Activated T-helper 17 cell treated with anti-CD3 and anti-CD28 coated beads, Interleukin-2, amount 50 U/mL, for 72 hours (primary cell): ENCODE measurements around the gene PTPN14. TPM values are rescaled to one million over a fixed set of nuclear protein-coding genes. Genes with fewer than 3 reads are reported as not detected.

ENCODE experiments used
- ATAC-seq: fragments of 150-1000 bp; cut with Tn5 transposase; replicated peaks from 2 replicates; pipeline ENCODE4 v1.10.0; 2021; ENCODE audit warnings: mild to moderate bottlenecking, moderate library complexity
- H3K27ac Mint-ChIP-seq: one replicate; pipeline ENCODE4 v1.8.0; 2022; ENCODE audit warnings: mixed read lengths
- H3K27me3 Mint-ChIP-seq: one replicate; pipeline ENCODE4 v1.8.0; 2022; ENCODE audit warnings: mixed read lengths
- H3K36me3 Mint-ChIP-seq: one replicate; pipeline ENCODE4 v1.8.0; 2022; ENCODE audit warnings: low read depth, mild to moderate bottlenecking, mixed read lengths
- H3K4me1 Mint-ChIP-seq: one replicate; pipeline ENCODE4 v1.8.0; 2022; ENCODE audit warnings: mixed read lengths
- H3K4me3 Mint-ChIP-seq: one replicate; pipeline ENCODE4 v1.8.0; 2022; ENCODE audit warnings: mild to moderate bottlenecking, mixed read lengths
- H3K9me3 Mint-ChIP-seq: one replicate; pipeline ENCODE4 v1.8.0; 2022; ENCODE audit warnings: mixed read lengths
- total RNA-seq, 2 donors: library from RNA; stranded (reverse); gene quantifications; one replicate each; pipeline ENCODE4 v1.2.3, GENCODE V29; 2022

PTPN14 gene
- total RNA-seq, 2 donors from 2014 or later, result 0.66 to 0.89 TPM

DNA sequence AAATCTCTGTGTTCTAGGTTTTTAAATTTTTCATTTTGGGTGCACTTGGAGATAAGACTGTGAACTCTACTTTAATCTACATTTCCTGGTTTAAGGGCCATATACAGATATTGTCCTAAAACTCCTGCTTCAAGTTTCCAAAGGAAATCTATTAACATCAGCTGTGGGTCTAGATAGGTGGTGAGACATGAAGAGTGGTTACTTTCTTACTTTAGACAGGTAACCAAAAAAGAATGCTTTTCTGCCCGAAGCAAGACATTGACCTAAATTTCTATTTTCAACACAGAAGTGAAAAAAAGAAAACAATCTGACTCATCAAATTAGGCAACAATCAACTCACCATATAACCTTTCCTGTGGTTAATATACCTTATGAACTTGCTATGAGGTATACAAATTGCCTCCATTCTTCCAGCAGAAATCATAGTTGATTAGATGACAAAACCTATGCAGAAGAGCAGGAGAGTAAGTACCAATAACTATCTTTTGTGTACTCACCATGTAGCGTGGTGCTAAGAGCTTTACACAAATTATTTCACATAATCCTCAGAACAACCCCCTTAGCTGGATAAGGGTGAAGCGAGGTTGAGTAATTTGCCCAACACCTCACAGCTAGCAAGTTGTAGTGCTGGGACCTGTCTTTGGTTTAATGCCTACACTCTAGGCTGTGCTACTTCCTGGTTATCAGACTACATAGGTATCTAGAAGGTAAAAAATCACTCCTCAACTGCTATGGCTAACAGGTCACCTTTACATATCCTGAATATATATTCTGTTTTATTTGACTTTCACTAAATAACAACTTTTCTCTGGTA, 23.4 kb upstream of the PTPN14 start:
- Mint-ChIP-seq H3K27me3 (peaks cover 2% of the 10 kb centered on the region), H3K9me3 (peaks cover 9% of the 10 kb centered on the region), H3K4me1 (no peaks in the 10 kb centered on the region), H3K36me3 (no peaks in the 10 kb centered on the region), H3K27ac (no peak overlapping the region), H3K4me3 (no peak overlapping the region)
- no peak for ATAC-seq

DNA sequence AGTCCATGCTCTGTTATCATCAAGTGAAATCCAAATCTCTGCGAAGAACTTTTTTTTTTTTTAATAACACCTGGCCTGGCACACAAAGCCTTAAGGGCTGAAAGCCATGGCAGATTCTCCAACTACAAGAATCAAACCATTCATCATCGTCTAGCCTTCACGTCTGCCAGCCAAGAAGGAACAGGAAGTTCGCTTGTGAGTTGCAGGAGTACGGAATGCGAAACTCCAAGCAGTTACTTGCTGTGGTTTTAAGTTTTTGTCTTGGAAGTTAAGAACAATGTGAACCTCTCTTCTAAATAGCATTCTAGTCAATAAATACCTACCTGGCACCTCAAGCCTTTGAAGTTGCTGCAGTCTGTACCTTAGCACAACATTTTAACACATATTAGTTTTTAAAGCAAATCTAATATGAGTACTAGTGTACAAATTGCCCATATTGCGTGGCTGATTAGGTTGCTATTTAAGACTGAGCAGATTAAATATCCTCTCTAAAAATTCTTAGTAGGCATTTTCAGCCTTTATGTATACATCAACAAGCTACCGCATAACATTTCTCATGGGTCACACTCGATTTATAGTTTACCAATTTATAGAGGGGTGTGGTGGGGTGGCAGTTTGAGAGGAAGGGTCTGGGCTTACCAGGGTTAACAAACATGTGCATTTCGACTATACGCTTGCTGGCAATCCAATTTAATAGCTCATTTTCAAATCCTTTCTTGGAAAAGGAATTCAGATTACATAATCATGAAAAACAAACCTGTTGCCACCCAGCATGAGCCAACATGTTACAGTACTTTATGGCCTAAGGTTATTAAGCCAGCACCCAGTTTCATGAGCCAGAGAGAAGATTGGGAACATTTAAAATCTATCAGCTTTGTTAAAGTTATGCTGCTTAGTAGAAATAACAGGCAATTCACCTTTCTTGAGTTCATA, 22.2 kb upstream of the PTPN14 start:
- no peak for ATAC-seq
- no peaks in the 10 kb centered on the region for H3K36me3 Mint-ChIP-seq
- peaks cover 9% of the 10 kb centered on the region for H3K9me3 Mint-ChIP-seq
- no peak overlapping the region for H3K27ac Mint-ChIP-seq
- H3K4me3 Mint-ChIP-seq, result no peak overlapping the region
- H3K4me1 Mint-ChIP-seq, result peaks cover 4% of the 10 kb centered on the region
- H3K27me3 Mint-ChIP-seq, result peaks cover 10% of the 10 kb centered on the region

DNA sequence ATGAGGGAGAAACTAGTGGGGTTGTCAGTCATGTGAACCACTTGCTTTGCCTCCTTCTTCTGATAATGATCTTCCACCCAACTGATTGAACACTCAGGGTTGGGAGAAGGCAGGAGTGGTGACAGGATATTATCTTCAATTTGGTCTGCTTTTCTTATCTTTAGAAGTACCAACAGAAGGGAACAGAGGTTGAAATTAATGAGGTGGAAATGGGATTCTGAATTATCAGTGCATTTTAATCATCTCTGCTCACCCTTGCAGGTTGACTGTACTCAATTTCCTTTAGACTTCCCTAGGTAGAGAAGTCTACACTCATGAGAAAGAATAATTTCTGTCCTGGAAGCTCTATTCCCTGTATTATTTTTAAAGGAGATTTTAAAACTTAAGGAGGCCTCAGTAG, 19.9 kb upstream of the PTPN14 start:
- peaks cover 4% of the 10 kb centered on the region for H3K4me1 Mint-ChIP-seq
- H3K36me3 Mint-ChIP-seq, result no peaks in the 10 kb centered on the region
- H3K27me3 Mint-ChIP-seq, result peaks cover 11% of the 10 kb centered on the region
- H3K27ac Mint-ChIP-seq, result no peak overlapping the region
- no peak for ATAC-seq
- H3K9me3 Mint-ChIP-seq, result peaks cover 5% of the 10 kb centered on the region
- H3K4me3 Mint-ChIP-seq, result no peak overlapping the region

DNA sequence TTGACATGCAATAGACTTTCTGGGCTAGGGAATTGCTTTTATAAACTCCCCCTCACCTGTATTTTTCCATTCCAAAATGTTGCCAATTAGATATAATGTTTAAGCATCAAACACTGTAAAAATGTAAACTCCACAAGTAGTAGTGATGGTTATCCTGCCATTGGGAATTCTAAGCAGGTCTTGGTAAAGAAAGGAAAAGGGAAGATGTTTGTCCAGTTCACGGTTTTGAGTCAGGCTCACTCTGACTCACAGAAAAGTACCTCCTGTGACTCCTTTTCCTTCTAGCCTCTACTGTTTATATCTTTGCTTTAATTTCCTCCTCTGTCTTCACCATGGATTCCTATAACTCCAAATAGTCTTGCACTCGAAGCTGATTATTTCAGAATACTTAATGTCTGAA, 19.0 kb upstream of the PTPN14 start:
- H3K9me3 Mint-ChIP-seq, result no peaks in the 10 kb centered on the region
- peaks cover 4% of the 10 kb centered on the region for H3K4me1 Mint-ChIP-seq
- no peaks in the 10 kb centered on the region for H3K36me3 Mint-ChIP-seq

DNA sequence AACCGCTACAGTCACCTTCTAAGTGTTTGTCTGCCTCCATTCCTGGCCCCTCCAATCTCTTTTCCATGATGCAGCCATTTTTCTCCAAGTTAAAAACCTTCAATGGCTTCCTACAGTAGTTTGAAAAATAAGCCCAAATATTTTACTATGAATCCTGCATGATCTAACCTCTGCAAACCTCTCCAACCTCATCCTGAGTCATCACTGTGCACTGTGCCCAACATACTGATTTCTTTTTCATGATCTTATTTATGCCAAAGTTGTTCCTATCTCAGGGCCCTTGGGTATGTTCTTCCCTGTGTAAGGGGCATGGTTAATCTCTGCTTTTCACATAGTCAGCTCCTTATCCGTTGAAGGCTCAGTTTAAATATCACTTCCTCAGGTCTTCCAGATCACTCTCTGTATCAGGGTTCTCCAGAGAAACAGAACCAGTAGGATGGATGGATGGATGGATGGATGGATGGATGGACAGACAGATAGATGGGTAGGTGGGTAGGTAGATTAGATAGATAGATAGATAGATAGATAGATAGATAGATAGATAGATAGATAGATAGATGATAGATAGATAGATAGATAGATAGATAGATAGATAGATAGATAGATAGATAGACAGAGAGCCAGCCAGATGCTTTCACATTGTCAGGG, 18.1 kb upstream of the PTPN14 start:
- ATAC-seq, result no peak
- Mint-ChIP-seq H3K4me3 (no peak overlapping the region), H3K9me3 (no peaks in the 10 kb centered on the region), H3K36me3 (no peaks in the 10 kb centered on the region), H3K27me3 (peaks cover 11% of the 10 kb centered on the region), H3K4me1 (peaks cover 4% of the 10 kb centered on the region), H3K27ac (no peak overlapping the region)

More for the DNA sequence above, 19.0 kb upstream of the PTPN14 start:
- Mint-ChIP-seq H3K4me3 (no peak overlapping the region), H3K27ac (no peak overlapping the region), H3K27me3 (peaks cover 11% of the 10 kb centered on the region)
- ATAC-seq, result no peak

DNA sequence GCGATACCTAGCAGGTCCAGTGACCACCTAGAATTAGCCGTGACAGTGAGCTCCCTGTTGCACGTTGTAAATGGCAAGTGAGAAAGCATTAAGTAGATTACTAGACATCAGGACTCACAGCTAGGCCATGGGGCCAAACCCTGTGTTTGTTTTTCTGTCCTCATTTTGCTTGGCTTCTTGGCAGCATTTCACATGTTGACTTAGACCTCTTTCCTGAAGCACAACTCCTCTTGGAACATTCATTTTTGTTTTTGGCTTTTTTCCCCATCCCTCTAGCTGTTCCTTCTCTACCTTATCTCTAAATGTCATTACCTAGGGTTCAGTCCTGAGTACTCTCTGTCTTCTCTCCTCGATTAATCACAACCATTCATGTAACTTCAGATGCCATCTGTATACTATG, 16.9 kb upstream of the PTPN14 start:
- peaks cover 4% of the 10 kb centered on the region for H3K4me1 Mint-ChIP-seq
- H3K36me3 Mint-ChIP-seq, result no peaks in the 10 kb centered on the region
- no peaks in the 10 kb centered on the region for H3K9me3 Mint-ChIP-seq
- no peak for ATAC-seq
- H3K4me3 Mint-ChIP-seq, result no peak overlapping the region
- peaks cover 11% of the 10 kb centered on the region for H3K27me3 Mint-ChIP-seq
- H3K27ac Mint-ChIP-seq, result no peak overlapping the region

DNA sequence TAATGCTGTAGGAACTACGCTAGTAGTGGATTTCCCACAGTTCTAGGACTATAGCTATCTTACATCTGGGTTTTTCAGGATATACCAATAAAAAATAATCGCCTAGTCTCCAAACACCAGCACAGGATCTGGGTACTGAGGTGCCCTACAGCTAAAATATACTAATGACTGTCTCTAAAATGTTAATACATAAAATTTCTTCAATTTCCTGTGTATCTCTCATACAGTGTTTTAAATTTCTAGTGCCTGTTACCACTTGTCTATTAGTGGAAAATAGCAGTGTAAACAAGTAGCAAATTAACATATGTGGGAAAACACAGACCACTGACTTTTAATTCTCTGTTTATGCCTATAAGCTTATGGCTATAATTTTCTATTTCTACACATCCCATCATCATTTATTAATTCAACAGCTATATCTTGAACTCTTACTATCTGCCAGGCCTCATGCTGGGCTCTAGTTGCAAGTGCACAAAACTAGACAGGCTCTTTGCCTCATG, 16.1 kb upstream of the PTPN14 start:
- H3K36me3 Mint-ChIP-seq, result no peaks in the 10 kb centered on the region
- peaks cover 4% of the 10 kb centered on the region for H3K4me1 Mint-ChIP-seq
- H3K27ac Mint-ChIP-seq, result no peak overlapping the region
- H3K9me3 Mint-ChIP-seq, result no peaks in the 10 kb centered on the region
- no peak overlapping the region for H3K4me3 Mint-ChIP-seq
- ATAC-seq, result no peak
- H3K27me3 Mint-ChIP-seq, result peaks cover 11% of the 10 kb centered on the region

DNA sequence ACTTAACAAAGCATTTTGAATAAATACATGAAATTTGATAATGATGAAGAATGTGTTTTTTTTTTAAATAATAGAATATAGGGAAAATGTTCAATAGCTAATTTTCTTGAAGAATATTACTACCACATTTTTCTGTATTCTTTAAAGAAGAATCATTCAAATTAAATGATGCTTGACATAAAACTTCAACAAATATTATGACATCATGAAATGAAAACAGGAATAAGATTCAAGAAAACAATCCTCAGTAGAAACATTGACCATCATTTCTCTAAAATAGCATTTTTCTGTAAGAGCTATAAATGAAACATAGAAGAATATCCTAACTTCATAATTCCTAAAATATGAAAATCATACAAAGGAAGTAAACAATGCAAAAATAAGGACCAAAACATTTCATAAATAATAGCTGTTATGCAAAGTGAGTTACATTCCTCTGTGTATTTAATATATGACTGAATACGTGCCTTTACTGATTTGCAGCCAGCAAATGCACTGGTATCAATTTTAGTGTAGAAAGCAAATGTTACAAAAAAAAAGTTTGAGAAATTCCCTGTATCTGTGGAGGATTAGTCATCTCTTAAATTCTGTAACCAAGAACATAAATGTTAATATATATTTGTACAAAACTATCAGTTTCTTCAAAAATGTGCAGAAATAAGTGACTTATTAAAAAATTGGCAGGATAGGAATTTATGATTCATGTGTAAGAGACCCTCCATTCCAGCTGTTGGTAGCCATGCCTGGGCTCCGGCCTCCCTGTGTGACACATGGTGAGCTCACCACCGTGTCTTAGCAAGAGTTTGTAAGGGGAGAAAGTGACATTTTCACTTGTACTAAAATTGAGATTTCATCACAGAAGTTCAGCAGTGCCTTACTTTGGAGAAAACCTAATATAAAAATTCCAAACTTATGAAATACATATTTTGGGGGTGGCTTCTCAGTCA, 15.0 kb upstream of the PTPN14 start:
- peak; percentile 68 for ATAC-seq

DNA sequence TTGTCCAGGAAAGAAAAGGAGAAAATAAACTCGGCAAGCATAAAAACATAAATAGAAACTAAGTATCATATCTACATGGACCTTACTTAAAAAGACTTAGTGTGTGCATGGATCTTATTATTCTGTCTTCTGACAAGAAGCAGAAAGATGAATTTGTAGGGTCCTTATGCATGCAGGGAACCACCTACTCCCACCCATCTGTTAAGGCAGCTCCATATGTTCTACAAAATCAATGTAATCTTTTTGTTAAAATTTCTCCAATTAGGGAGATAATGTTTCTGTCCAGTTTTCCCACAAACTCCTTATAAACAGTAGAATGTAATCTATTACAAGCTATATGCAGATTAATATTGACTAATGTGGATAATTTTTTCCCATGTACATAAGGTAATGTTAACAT, 13.9 kb upstream of the PTPN14 start:
- Mint-ChIP-seq H3K27ac (no peak overlapping the region), H3K4me1 (peaks cover 4% of the 10 kb centered on the region), H3K27me3 (peaks cover 22% of the 10 kb centered on the region), H3K9me3 (no peaks in the 10 kb centered on the region), H3K36me3 (no peaks in the 10 kb centered on the region), H3K4me3 (no peak overlapping the region)
- no peak for ATAC-seq

More for the DNA sequence above, 15.0 kb upstream of the PTPN14 start:
- peaks cover 17% of the 10 kb centered on the region for H3K27me3 Mint-ChIP-seq
- H3K27ac Mint-ChIP-seq, result no peak overlapping the region
- H3K36me3 Mint-ChIP-seq, result no peaks in the 10 kb centered on the region
- no peak overlapping the region for H3K4me3 Mint-ChIP-seq
- peaks cover 4% of the 10 kb centered on the region for H3K4me1 Mint-ChIP-seq
- H3K9me3 Mint-ChIP-seq, result no peaks in the 10 kb centered on the region

DNA sequence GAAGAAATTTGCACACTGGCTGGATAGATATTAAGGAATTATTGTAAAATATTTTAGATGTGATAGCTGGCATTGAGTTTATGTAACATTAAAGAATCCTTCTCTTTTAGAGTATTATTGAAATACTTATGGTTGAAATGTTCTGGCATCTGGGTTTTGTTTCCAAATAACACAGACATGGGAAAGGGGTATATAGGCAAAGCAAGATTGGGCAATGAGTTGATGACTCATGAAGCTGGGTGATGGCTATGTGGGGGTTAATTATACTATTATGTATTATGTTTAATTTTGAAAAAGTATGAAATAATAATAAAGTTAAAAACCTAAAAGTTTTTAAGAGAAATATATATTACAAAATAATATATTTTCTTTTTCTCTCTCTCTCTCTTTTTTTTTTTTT, 12.5 kb upstream of the PTPN14 start:
- no peaks in the 10 kb centered on the region for H3K9me3 Mint-ChIP-seq

DNA sequence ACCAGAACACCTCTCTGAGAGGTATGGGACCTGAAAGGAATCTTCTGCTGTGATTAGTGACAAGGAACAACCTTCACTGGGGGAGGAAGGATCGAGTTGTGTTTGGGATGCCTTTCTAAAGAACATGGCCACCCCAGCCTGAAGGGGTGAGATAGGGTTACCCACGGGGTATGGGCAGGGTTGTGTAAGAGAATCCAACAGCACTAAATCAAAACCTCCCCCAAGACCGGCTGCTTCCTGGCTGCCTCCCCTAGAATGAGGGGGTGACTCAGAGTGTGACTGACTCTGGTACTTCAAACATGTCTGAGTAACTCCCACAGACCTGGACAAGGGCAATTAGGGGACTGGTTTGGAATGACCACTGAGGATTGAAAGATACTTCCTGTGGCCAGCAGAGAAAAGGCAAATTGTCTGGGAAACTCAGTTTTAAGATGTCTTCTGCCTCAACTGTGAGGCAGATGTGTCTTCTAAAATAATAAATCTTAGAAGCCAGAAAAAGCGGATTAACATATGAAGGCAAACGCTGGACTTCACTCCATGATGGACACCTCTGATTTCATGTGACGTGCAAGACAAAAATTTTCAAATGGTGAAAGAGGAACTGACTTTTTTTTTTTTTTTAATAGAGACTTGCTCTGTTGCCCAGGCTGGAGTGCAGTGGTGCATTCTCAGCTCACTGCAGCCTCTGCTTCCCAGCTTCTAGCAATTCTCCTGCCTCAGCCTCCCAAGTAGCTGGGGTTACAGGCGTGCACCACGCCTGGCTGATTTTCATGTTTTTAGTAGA, 6.7 kb upstream of the PTPN14 start:
- Mint-ChIP-seq H3K4me3 (no peak overlapping the region), H3K36me3 (no peaks in the 10 kb centered on the region), H3K27ac (no peak overlapping the region), H3K27me3 (peaks cover 43% of the 10 kb centered on the region), H3K9me3 (no peaks in the 10 kb centered on the region), H3K4me1 (no peaks in the 10 kb centered on the region)
- ATAC-seq, result no peak

More for the DNA sequence above, 12.5 kb upstream of the PTPN14 start:
- Mint-ChIP-seq H3K4me3 (no peak overlapping the region), H3K27me3 (peaks cover 23% of the 10 kb centered on the region), H3K36me3 (no peaks in the 10 kb centered on the region), H3K4me1 (no peaks in the 10 kb centered on the region), H3K27ac (no peak overlapping the region)
- ATAC-seq, result no peak

DNA sequence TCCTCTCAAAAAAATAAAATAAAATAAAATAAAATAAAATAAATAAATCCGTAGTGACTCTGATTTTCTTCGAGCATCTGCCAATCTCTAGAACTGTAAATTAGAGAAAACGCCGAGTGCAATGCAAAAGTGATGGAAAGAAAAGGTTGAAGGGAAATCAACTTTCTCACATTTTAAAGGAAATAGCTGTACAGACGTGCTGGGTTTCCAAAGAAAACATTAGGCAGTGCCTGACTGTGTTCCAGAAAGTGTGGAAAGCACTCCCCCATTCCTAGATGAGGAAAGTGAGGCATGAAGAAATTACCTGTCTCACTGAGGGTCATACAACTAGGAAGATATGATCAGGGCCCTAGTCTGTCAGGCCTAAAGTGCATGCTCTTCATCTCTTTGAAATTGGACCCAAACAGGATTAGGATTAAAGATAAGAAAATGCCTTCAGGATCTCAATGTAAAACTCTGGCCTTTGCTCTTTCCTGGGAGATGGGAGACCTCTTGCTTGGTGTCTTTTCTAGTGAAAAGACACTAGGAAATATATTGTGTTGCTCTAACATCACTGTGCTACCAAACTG, 1.8 kb upstream of the PTPN14 start:
- no peaks in the 10 kb centered on the region for H3K4me1 Mint-ChIP-seq
- H3K27me3 Mint-ChIP-seq, result peaks cover 56% of the 10 kb centered on the region
- H3K36me3 Mint-ChIP-seq, result no peaks in the 10 kb centered on the region
- H3K9me3 Mint-ChIP-seq, result no peaks in the 10 kb centered on the region
- no peak overlapping the region for H3K27ac Mint-ChIP-seq
- no peak for ATAC-seq
- no peak overlapping the region for H3K4me3 Mint-ChIP-seq

DNA sequence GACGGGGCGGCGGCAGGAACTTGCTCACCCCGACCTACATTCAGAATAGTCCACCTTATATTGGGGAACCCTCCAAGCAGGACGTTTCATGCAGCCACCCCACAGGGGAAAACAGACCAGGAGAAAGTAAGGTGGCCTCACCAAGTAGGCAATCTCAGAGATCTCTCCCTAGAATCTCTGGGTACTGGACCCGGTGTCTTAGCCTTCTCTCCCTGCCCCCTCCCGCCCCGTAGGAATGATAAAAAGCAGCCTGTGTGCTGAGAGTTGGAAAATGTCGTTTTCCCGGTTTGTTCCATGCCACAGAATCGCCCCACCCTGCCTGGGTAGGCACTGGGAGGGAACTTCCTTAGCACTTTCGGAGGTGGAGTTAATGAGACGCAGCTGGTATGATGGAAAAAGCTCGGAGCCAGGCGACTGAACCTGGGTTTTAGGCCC, 789 bp upstream of the PTPN14 start:
- H3K4me1 Mint-ChIP-seq, result no peaks in the 10 kb centered on the region
- no peak overlapping the region for H3K27ac Mint-ChIP-seq
- no peaks in the 10 kb centered on the region for H3K9me3 Mint-ChIP-seq
- no peaks in the 10 kb centered on the region for H3K36me3 Mint-ChIP-seq
- peaks cover 62% of the 10 kb centered on the region for H3K27me3 Mint-ChIP-seq
- no peak for ATAC-seq
- peak overlapping the region; percentile 26 for H3K4me3 Mint-ChIP-seq
